ENCODE results near the gene UBD. TPM values are rescaled to one million over a fixed set of nuclear protein-coding genes. Genes with fewer than 3 reads are reported as not detected.

Gene UBD
- total and polyA plus RNA-seq, 9 of the 15 experiments (the other 6 are each of a cell fraction or from before 2014, with no cell fraction given): not detected

GRCh38 chr6:29554764-29555163 is 4.8 kb downstream of the UBD start (continued):
- TF ChIP-seq C11orf30 (IDR thresholded peaks at IDR 0.05; ENCODE audit: low read depth): peak; percentile 75
- no peak for TF ChIP-seq ZNF57 (CRISPR knock-in tag; IDR thresholded peaks at IDR 0.05)
- TF ChIP-seq ZBED1 (IDR thresholded peaks at IDR 0.05): no peak
- TF ChIP-seq ZNF316 (IDR thresholded peaks at IDR 0.05): peak; percentile 87
- TF ChIP-seq NR2C1 (IDR thresholded peaks at IDR 0.05): no peak
- no peak for TF ChIP-seq NR2C1 (tag; IDR thresholded peaks at IDR 0.05)
- TF ChIP-seq SRSF1 (IDR thresholded peaks at IDR 0.05; ENCODE audit: low read depth, low read length): no peak
- TF ChIP-seq ZNF699 (CRISPR knock-in tag; IDR thresholded peaks at IDR 0.05; ENCODE audit: insufficient replicate concordance): no peak
- TF ChIP-seq ARNT (IDR thresholded peaks at IDR 0.05): no peak
- TF ChIP-seq GABPB1 (CRISPR knock-in tag; IDR thresholded peaks at IDR 0.05): no peak
- TF ChIP-seq ZNF239 (CRISPR knock-in tag; IDR thresholded peaks at IDR 0.05): no peak
- no peak for TF ChIP-seq STAT5B (CRISPR knock-in tag; IDR thresholded peaks at IDR 0.05)
- peak; percentile 54; the same call in 1 of the 2 replicates for TF ChIP-seq MAFF (IDR thresholded peaks at IDR 0.05; ENCODE audit: low read length)
- no peak for TF ChIP-seq AFF4 (CRISPR knock-in tag; IDR thresholded peaks at IDR 0.05)
- TF ChIP-seq BDP1 (IDR thresholded peaks at IDR 0.05; ENCODE audit: insufficient read depth, insufficient read length): no peak
- TF ChIP-seq SRSF3 (IDR thresholded peaks at IDR 0.05; ENCODE audit: insufficient read depth, low read length): no peak
- no peak for TF ChIP-seq TCFL5 (CRISPR knock-in tag; conservative IDR thresholded peaks at IDR 0.05)
- TF ChIP-seq ZNF12 (CRISPR knock-in tag; IDR thresholded peaks at IDR 0.05): no peak
- TF ChIP-seq MAFK (IDR thresholded peaks at IDR 0.05; ENCODE audit: low read length): peak; percentile 51; the same call in 1 of the 2 replicates
